Measurements from ENCODE around the gene HSD11B2.
A peak's percentile ranks its signal among the peaks of the same experiment; 100 is the strongest.

The HSD11B2 gene

GRCh38 chr16:67463059-67463458 is 32.1 kb downstream of the HSD11B2 start:
- H3K27ac ChIP-seq (ENCODE audit: extremely low read depth, low read depth, low read length) = no peak overlapping the region
- no peak overlapping the region for H3K4me3 ChIP-seq (ENCODE audit: low read depth, low read length)
- no peaks in the 10 kb centered on the region for H3K4me1 ChIP-seq (ENCODE audit: control insufficient read depth, insufficient read depth, low read length)
- POLR2A ChIA-PET = interaction anchor here (1.3 kb wide), 1 partner anchor 18 kb away, joined by 3 read pairs; the partner anchor contains the start of gene ATP6V0D1
- H3K36me3 ChIP-seq (ENCODE audit: control insufficient read depth in 2 of 2, insufficient read depth in 1 of 2, low read length in 2 of 2) = peaks cover 0 to 25% of the 10 kb centered on the region in 2 experiments; a peak in 1 of 3 replicates
- TF ChIP-seq ZNF549 (tag by site-specific recombination; IDR thresholded peaks at IDR 0.05) (no peak), ZSCAN18 (tag by site-specific recombination; IDR thresholded peaks at IDR 0.05) (no peak), ZNF175 (tag by site-specific recombination; IDR thresholded peaks at IDR 0.05) (no peak), ELK4 (IDR thresholded peaks at IDR 0.05; ENCODE audit: borderline replicate concordance, low read depth, low read length) (no peak), TCF7L2 (IDR thresholded peaks at IDR 0.05; ENCODE audit: borderline replicate concordance, low read depth, low read length) (no peak), ZNF558 (tag by site-specific recombination; IDR thresholded peaks at IDR 0.05) (no peak), BCL11A (tag by site-specific recombination; IDR thresholded peaks at IDR 0.05; ENCODE audit: low read depth) (no peak), KLF9 (tag by site-specific recombination; IDR thresholded peaks at IDR 0.05; ENCODE audit: low read depth) (peak; percentile 43; the same call in 1 of the 2 replicates), ZSCAN23 (tag by site-specific recombination; IDR thresholded peaks at IDR 0.05) (no peak), ZNF501 (tag by site-specific recombination; IDR thresholded peaks at IDR 0.05) (no peak), KLF1 (tag by site-specific recombination; IDR thresholded peaks at IDR 0.05) (peak; percentile 86), ZSCAN5A (tag by site-specific recombination; IDR thresholded peaks at IDR 0.05) (no peak), ZBTB10 (tag by site-specific recombination; IDR thresholded peaks at IDR 0.05) (no peak), ZBTB8A (tag by site-specific recombination; IDR thresholded peaks at IDR 0.05) (no peak), ZNF791 (tag by site-specific recombination; IDR thresholded peaks at IDR 0.05) (no peak), ZNF701 (tag by site-specific recombination; IDR thresholded peaks at IDR 0.05) (no peak), ZNF341 (tag by site-specific recombination; IDR thresholded peaks at IDR 0.05; ENCODE audit: low read depth) (0 out of 2 replicates have a peak, but pooled peaks have one; percentile 13), ZNF23 (tag by site-specific recombination; IDR thresholded peaks at IDR 0.05; ENCODE audit: borderline replicate concordance) (no peak), SETDB1 (IDR thresholded peaks at IDR 0.05; ENCODE audit: insufficient read length, low read length) (no peak), SP3 (tag by site-specific recombination; IDR thresholded peaks at IDR 0.05) (no peak), ZBTB17 (tag by site-specific recombination; IDR thresholded peaks at IDR 0.05) (no peak), ZNF624 (tag by site-specific recombination; IDR thresholded peaks at IDR 0.05) (no peak), KLF7 (tag by site-specific recombination; IDR thresholded peaks at IDR 0.05; ENCODE audit: borderline replicate concordance) (no peak), ZNF621 (tag by site-specific recombination; IDR thresholded peaks at IDR 0.05) (no peak), ZBTB26 (tag by site-specific recombination; optimal IDR thresholded peaks at IDR 0.05) (no peak), ZNF76 (tag by site-specific recombination; IDR thresholded peaks at IDR 0.05; ENCODE audit: borderline replicate concordance, low read depth) (no peak)
- CTCF ChIA-PET = interaction anchor here (0.6 to 8.4 kb wide), 6 partner anchors 12 to 265 kb away, joined by 3 to 99 read pairs (median 4); no protein-coding TSS in a partner anchor
- no peaks in the 10 kb centered on the region for H3K9me3 ChIP-seq (ENCODE audit: control insufficient read depth, insufficient read depth, low read depth, low read length)

Data from HEK293 (cell line).